MV-4-11 (cell line): ENCODE data around the gene ABL1.

Source experiments
- DNase-seq: peaks from one replicate; lab custom pipeline; 2025; lab: John Stamatoyannopoulos, UW

The ABL1 gene

GRCh38 chr9:130933114-130934046 is 98.3 kb downstream of the ABL1 start:
- DNase-seq, result no peak

- no peak for DNase-seq
Measured at GRCh38 chr9:130934246-130934645, 99.2 kb downstream of the ABL1 start.

DNA sequence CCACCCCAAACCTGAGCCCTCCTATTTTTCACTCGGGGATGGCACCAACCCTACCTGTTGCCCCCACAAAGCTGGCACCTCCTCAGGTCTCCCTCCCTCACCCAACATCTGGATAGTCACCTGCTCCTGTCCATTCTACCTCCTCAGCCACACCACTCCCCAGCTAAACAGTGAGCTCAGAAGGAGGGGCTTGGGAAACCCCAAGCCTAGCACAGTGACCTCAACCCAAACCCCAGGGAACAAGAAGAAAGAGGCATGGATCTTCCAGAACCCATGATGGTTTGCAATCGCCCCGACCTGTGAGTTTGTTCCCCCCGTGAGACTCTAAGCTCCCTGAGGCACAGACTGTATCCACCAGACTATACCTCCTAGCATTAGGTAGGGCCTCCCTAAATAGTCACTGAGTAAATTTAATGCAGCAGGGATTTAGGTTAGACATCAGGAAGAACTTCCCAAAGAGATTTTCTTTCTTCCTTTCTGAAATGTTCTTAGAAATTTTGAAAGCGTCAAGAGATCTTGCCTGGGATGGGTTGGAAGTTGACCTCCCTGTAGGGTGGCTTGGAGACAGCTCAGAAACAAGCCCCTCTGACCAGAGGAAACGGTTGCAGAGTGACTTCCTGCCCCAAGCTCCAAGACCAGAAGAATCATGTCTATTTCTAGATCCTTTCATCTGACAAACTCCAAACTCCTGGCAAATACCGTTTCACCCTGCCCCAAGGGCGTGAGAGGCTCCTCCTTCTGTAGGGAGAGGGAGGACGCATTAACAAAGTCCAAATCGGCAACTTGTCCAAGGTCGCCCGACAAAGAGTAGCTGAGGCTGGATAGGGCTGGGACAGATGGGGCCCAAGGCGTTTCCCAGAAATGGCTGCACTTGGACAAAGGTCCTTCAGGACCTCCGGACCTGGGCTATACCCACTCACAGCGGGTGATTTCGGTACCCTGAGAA is 99.9 kb downstream of the ABL1 start:
- no peak for DNase-seq

DNA sequence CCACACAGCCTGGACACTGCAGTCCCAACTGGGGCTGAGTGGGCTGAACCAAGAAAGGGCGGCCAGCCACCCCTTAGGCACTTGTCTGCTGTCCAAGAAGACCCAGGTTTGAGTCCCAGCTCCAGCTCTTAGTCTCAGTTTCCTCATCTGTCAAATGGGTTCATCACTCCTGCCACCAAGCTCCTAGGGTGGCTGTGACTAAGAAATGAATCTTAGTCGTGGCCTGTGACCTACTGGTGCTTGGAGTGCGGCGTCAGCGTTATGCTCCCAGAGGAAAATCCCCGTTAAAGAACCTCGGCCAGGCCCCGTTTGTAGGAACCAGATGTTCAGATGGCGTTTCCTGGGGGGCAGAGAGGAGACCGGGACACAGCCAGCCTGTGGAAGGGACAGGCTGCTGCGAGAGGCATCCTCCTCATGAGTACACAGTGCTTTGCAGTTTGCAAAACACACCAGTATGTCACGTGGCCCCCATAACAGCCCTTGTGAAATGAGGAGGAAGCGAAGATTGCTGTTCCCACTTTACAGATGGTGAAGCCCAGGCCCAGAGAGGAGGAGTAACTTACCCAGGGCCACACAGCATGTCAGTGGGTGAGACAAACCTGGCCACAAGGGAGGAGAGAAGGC is 100.7 kb downstream of the ABL1 start:
- peak; percentile 47 for DNase-seq

GRCh38 chr9:130936285-130937117 is 101.4 kb downstream of the ABL1 start:
- DNase-seq, result peak; percentile 50
